A204.1 (cell line): ENCODE data around the gene CDK1.

Experiments used
- FAIRE-seq: peaks from 2 replicates; lab custom pipeline; 2012; peaks lifted over from hg19 to GRCh38; lab: Jason Lieb, UNC

CDK1 gene

DNA sequence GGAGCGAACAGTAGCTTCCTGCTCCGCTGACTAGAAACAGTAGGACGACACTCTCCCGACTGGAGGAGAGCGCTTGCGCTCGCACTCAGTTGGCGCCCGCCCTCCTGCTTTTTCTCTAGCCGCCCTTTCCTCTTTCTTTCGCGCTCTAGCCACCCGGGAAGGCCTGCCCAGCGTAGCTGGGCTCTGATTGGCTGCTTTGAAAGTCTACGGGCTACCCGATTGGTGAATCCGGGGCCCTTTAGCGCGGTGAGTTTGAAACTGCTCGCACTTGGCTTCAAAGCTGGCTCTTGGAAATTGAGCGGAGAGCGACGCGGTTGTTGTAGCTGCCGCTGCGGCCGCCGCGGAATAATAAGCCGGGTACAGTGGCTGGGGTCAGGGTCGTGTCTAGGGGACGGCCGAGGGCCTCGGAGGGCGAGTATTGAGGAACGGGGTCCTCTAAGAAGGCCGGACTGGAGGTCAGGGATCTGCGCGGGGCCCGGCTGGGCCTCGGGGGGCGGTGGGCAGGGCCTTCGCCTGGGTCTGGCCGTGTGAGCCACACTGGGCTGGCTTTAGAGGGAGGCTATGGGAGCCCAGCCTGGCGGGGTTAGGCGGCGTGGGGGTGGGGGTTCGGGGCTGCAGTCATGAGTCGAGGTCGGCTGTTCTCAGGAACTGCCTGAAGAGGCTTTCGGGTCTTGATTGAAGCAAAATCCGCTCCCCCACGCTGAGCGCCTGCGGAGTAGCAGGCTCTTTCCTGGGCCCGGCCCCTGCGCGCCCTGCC, at the start of gene CDK1:
TSS of gene CDK1 (plus strand) at position 265 of the 757 bp plus-strand sequence. CDS start 1,688 bp downstream, outside the sequence.
- FAIRE-seq = peak; percentile 99

DNA sequence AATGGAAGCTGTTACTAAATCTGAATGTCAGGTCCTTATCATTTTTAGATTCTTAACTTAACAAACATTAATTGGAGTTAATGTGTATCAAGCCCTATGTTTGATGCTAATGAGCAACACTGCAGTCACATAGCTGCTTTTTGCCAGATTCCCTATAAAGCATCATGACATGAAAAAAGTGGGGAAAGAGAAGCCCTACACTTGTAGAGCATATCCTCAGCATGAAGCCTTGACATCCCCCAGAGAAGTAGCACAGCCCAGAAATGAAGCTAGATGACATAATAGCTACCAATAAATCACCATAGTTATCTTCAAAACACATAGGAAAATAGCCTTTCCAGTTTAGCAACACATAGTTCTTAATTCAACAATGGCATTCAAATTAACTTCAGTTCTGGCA, 49.2 kb upstream of the CDK1 start:
- no peak for FAIRE-seq

DNA sequence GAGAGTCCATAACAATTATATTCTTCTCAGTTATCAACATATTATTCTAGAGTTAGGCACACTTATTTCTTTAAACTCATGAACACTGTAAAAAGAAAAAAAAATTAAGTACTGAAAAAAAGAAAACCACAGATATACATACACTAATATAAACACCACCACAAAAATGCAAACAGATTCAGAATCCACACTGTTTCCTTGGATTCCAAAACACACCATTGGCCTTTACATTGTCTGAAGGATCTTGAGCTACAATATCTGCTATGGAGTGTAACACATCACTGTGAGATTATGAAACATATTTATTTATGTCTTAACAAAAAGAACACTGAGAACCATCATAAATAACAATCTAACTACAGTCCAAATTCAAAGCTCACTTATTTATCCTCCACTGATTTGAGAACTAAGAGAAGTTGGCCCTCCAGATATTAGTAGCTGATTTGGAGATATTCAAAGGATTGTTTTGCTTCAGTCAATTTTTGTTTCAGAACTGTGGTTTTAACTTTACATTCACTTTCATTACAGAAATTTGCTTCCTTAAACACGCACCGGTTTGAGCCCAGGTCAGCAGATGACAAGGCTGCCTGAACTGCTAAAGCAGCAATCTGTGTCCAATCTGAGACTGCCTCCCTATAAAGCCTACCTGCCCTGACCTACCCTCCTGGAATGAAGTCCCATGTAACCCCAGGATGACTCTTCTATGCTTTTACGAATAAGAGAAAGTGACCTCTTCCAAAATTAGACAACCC, 47.0 kb upstream of the CDK1 start:
- no peak for FAIRE-seq

DNA sequence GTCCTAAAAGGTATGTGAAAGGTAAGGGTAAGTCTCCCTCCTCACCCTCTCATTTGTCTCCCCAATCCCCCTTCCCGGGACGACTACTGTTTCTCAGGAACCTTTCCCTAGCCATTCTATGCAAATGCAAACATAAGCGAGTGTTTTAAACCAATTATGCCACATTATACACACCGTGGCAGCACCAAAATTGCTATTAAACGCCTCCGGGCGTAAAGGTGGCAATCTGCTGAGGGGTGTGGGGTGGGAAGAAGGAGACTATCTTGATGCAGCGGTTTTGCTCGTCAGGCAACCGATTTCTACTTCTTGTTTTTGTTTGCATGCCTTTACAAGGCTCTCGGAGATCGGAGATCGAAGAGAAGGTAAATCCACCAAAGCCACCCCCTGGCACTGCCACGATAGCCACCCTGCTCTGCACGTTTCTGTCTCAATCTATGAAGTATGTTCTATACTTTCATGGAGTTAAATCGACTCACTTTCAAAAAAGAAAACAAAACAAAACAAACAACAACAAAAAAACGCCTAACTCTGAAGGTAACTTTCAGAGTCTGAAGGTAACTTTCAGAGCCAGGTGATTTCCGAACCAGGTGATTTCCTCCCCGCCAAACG, 46.0 kb upstream of the CDK1 start:
- FAIRE-seq = no peak

DNA sequence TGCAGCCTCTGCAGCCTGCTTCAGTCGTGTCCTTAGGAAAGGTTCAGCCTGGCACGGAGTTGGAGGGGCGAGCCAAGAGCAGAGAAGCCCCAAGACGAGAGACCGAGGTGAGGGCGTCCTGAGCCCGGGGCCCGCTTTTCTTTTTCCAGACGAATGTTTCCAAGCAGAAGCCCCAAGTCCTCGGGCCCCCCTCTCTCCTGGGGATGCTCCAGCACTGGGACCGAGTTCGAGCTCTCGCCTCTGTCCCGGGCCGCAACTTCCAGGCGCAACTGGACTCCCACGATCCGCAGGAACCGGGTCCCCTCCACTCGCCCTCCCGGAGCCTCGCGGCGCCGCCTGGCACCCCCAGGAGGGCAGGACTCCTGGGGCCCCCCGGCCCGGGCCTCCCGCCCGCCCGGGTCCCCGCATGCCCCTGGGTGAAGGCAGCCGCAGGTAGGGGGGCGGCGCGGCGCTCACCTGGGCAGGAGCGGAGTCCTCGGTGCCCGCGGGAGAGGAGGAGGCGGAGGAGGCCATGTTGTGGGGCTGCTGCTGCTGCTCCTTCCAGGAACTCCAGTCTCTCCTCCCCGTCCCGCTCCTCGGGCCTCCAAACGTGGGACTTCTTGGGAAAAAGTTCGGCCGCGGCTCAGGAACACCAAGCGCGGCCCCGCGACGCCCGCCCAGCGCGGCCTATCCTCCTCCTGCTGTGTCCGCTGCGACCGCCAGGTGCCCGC, 45.3 kb upstream of the CDK1 start:
- FAIRE-seq = no peak

DNA sequence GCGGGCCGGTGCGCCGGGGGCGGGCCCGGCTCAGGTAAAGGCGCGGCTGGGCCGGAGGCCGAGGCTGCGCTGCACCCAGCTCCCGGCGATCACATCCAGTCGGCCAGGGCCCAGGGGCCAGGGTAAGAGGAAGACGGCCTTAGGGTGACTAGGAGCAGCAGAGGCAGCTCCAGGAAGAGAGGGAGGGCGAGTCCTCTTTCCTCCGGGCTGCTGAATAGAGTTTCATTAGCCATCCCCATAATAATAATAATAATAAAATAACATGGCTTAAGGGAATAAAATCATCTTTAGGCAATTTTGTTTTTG, 44.8 kb upstream of the CDK1 start:
- no peak for FAIRE-seq

DNA sequence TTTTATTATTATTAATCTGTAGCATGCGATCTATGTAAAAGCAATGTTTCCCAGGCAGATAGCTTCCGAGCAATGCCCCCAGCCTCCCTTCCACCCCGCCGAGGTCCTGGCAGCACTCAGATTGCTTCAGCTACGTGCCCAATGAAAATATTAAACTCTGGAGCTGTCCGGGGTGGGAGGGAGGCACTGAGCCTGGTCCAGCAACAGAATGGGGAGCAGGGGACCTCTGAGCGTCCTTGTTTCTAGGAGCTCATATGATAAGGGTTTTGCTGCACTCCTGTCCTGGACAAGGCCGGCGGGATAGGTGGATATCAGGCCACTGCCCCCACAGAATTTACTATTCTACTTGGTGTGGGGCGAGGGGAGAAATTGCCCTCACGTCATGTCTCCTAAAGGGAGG, 44.5 kb upstream of the CDK1 start:
- no peak for FAIRE-seq

DNA sequence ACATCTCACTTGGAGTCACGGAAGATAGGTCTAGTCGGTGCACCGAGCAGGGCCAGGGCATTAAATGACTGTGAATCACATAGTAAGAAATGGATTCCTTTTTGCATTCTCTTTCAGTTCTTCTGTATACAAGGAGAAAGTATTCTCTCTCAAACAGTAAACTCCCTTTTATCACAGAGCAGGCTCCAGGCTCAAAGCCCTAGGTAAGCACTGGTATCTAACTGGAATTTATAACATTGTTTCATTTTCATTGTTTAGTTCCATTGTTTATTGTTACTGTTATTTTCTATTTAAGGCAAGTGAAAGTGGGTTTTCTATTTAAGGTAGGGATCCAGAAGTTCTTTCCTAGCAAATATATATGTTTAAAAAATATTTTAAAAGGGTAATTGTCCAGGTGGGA, 44.1 kb upstream of the CDK1 start:
- FAIRE-seq = no peak

DNA sequence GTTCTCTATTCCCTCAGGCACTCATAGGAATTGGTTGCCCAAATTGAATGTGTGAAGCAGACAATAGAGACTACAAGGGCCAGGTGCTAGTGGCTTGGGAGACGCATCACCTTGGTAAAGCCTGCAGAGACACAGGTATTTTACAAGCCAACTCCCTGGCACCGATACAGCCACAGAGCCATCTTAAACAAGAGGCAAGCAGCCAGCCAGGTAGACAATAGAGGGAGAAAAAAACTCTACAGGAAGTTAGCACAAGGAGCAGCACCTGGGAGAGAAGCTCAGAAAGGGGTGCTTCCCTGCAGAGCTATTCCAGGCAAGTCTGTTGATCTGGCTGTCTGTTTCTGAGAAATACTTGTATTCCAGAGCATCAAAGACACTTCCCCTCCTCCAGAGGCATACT, 43.0 kb upstream of the CDK1 start:
- FAIRE-seq = no peak

DNA sequence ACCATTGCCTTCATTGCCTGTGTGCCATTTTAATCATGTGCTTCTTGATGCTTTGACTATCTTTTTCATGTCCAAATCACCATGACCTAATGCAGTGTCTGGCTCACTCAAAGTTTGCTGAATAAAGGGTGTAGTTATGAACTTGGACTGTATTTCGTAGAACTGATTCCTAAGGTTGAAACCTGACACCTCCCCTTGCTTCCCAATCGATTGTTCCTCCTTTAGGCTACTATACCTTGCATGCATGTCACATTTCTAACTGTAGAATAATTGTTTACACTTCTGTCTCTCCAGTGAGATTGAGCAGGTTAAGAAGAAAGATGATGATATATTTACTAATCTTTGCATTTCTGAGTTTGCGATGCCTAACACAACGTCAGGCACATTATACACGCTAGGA, 41.0 kb upstream of the CDK1 start:
- no peak for FAIRE-seq

DNA sequence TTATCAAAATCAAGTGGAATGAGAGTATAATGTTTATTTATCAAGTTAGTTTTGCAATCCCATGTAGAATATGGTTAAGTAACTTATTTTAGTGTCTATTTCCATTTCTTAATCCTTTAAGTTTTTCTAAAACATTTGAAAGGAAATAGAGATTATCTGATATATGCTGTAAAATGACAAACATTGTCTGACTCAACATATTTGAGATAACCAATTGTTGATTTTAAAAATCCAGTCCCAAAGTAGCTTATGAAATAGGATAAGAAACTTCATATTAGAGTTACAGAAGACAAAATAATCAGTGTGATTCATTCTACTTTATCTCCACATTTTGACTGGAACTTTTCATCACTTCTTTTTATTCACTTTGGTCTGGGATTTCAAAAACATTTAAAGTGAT, 38.7 kb upstream of the CDK1 start:
- peak; percentile 37 for FAIRE-seq

DNA sequence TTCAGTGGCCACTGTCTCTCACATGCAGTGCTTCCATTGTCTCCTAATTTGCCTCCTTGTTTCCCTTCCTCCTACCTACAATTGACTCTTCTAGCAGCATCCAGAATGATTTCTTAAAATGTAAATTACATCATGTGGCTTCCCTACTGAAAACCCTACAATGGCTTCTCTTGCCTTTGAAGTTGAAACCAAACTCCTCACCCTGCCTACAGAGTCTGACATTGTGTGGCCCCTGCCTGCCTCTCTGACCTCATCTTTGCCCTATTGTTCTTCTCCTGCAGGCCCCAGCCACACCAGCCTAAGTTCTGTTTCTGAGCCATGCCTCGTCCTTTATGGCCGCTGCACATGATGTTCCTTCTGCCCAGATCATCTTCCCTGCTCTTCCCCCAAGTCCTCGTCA, 35.8 kb upstream of the CDK1 start:
- no peak for FAIRE-seq

DNA sequence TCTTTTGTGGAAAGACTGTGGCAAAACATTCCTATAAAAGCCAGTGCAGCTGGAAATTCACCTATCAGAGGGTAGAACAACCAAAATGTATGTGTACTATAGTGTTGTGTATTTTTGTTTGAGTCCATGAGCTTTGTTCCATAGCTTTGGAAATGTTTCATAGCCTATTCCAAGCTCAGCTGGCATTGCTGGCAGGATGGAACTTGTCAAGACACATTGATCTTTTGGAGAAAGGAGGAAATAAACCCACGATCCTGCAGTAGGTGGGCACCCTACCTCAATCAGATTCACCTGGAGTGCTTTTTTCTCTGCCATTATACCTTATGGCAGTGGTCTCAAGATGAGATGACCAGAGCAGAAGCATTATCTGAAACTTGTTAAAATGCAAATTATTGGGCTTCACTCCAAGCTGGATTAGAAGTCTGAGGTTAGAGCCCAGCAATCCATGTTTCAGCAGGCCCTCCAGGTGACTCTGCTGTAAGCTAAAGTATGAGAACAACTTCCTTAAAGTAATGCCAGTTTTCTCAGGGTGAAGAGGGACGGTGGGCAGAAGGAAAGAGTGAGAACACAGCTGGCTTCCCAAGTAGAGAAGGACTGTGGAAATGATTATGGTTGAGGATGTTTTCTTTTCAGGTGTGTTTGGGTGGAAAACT, 30.3 kb upstream of the CDK1 start:
- no peak for FAIRE-seq

DNA sequence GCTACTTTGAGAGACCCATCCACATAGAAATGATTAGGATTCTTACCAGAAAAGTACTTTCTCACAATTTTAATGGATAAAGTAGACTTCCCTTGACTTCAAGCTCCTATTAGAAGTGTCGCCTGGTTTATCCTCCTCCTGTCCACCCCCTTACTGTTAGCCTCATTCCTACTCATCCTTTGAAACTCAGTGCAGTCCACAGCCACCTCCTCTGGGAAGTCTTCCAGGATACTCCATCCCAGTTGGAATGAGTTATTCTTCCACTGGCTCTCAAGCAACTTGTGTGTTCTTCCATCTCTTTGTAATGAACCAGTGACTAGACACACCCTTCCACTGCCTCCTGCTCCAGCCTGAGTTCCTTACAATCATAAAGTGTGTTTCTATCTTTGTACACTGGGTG, 25.1 kb upstream of the CDK1 start:
- FAIRE-seq = no peak

DNA sequence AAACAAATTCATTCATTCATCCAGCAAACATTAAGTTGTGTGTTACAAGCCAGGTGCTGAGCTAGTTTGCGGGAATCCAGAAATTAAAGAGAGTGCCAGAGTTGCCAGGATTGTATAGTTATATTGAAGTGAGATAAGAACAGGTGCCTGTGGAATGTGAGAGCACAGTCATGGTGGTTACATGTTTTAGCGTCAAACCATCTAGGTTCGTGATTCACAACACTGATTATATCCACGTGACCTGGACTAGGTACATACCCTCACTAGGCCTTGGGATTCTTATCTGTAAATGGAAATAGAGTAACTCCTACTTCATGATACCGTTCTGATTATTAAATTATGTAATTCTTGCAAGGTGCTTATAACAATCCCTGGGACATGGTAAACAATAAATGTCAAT, 24.5 kb upstream of the CDK1 start:
- no peak for FAIRE-seq

DNA sequence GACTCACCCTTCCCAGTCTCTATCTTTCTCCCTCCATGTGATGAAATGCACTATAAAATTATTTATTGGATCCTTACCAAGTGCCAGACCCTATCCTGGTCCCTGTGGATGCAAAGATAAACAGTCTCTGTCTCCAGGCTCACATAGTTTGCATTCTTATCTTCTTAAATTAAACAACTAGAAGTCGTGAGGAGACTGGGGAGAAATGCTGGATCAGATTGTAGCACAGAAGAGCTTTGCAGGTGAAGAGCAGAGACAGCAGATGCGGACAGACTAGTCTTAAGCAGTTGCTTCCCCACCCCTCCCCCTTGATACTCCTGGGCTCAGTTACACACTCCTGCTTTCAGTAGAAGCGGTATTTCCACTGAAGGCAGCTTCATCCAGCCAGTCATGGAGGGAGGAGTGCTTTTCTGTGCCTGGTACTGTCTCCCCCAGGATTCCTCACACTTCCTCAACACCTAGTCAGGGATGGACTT, 20.8 kb upstream of the CDK1 start:
- no peak for FAIRE-seq

DNA sequence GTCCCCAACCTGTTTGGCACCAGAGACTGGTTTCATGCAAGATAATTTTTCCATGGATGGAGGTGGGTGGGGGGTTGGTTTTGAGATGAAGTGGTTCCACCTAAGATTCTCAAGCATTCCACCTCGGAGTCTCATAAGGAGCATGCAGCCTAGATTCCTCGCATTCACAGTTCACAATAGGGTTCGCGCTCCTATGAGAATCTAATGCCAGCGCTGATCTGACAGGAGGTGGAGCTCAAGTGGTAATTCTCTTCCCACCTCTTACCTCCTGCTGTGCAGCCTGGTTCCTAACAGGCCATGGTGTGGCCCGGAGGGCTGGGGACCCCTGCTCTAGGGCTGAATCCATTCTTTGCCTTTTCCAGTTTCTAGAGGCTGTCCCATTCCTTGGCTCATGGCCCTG, 19.1 kb upstream of the CDK1 start:
- no peak for FAIRE-seq

DNA sequence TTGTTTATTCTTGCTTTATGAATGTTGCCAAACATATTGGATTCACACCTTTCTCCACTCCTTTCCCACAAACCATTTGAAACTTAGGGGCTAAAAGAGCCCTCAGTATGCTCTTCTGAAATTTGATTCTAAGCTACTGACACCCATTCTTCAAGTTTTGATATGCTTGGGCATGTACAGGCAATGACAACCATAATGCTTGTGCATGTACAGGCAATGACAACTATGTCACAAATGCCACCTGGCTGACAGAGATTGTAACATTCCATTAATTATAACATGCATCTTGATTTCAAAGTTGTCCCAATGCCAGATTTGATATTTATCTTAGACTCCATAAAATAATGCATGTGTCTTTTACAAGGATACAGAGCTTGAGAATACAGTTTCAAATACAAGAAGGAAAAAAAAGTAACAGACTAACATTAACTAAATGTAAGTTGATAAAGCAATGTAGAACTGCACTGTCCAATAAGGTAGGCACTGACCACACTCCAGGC, 17.5 kb upstream of the CDK1 start:
- FAIRE-seq = no peak

DNA sequence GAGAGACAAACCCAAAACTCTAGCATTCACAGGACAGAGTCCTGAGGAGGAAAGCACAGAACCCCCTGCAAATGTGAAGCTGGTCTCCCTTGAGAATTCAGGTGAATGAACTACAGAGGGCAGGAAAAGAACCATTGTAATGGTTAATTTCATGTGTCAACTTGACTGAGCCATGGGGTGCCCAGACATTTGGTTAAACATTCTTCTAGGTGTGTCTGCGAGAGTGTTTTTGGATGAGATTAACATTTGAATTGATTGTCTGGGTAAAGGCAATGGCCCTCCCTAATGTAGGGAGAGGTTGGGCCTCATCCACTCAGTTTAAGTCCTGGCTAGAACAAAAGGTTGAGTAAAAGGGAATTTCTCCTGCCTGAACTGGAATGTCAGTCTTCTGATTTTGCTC, 15.7 kb upstream of the CDK1 start:
- FAIRE-seq = no peak

DNA sequence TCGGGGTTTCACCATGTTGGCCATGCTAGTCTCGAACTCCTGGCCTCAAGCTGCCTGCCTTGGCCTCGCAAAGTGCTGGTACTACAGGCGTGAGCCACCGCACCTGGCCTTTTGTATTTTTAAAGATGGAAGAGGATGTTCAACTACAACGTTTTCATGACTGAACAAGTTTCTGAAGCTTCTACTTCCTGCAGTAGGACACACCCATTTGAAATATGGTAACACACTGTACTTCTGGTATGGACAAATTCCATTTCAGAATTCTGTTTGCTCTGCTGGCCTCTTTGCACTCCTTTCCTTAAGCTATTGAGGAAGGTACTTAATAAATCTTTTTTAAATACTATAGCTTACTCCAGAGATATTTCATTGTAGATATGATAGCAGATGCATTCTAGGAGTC, 10.9 kb upstream of the CDK1 start:
- FAIRE-seq = no peak

DNA sequence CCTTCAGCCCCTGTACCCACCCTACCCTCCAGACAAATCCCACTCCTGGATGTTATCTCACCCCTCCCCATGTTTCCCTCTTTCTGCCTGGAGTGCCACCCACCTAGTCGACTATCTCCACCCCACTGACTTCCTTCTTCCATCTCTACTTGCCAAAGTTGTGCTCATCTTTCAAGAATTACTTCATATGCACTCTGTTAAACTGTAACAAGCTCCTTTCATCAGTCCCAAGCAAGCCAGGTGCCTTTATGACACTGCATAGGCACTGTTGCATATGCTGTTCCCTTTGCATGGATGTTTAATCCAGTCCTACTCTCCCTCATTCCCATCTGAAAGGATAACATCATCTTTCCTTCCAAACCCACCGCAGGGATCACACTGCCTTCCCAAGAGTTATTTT, 8.9 kb upstream of the CDK1 start:
- no peak for FAIRE-seq

DNA sequence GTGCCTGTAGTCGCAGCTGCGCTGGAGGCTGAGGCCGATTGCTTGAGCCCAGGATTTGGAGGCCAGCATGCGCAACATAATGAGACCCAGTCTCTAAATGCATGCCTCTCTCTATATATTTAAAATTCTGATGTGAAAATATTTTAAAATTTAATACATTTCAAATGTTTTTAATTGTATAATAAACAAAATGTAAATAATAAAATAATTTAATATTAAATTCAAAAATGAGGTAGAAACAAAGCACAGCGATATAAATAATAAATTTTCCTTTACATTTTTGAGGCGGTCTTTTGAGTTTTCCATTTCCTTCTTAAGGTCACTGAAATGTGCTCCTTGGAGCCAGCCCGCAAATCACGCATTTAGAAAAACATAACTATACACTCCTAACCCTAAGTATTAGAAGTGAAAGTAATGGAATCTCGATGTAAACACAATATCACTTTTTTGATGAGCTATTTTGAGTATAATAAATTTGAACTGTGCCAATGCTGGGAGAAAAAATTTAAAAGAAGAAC, 523 bp upstream of the CDK1 start:
- FAIRE-seq = no peak
